CD4-positive, alpha-beta T cell (primary cell): ENCODE measurements around the gene MELTF. TPM values are rescaled to one million over a fixed set of nuclear protein-coding genes. Genes with fewer than 3 reads are reported as not detected.

ENCODE experiments used
- ATAC-seq: fragments of 200-7000 bp; cut with Tn5 transposase; one replicate; pipeline ENCODE4 v1.10.0; 2022; ENCODE audit warnings: mild to moderate bottlenecking; ENCODE audit not compliant: poor library complexity
- CTCF ChIA-PET: fragments of 350-600 bp; sonication (Branson Sonifier 250); formaldehyde crosslinking; loops from one replicate; lab custom pipeline; 2021; ENCODE audit warnings: antibody characterized with exemption, inconsistent platforms; lab: Charles Lee
- POLR2A ChIA-PET: fragments of 350-600 bp; sonication (Branson Sonifier 250); formaldehyde crosslinking; loops from one replicate; lab custom pipeline; 2021; ENCODE audit warnings: antibody characterized with exemption, inconsistent platforms; lab: Charles Lee
- DNase-seq, 14 experiments: peaks; one replicate each; pipeline ENCODE4 v3.0.0-alpha.2; 2013 to 2020; ENCODE audit warnings: mixed read lengths in 2 of 14
- H3K27ac ChIP-seq, 2 donors: one replicate each; pipeline versions ENCODE4 v1.5.1 to v1.7.0; 2013; ENCODE audit warnings: low read length in 2 of 2, low read depth in 1 of 2, mild to moderate bottlenecking in 1 of 2
- H3K27me3 ChIP-seq, 2 experiments: 1 replicate in 1 of 2; 2 replicates in 1 of 2; pipeline versions ENCODE4 v1.6.1 to v1.7.0; 2013; ENCODE audit warnings: low read length in 2 of 2, control low read depth in 1 of 2, mild to moderate bottlenecking in 1 of 2, moderate library complexity in 1 of 2; ENCODE audit not compliant: insufficient read depth in 2 of 2, control insufficient read depth in 1 of 2
- H3K36me3 ChIP-seq: one replicate; pipeline ENCODE4 v1.6.1; 2013; ENCODE audit warnings: low read length, control low read depth; ENCODE audit not compliant: insufficient read depth
- H3K4me1 ChIP-seq: one replicate; pipeline ENCODE4 v1.6.1; 2013; ENCODE audit warnings: low read length, control low read depth; ENCODE audit not compliant: insufficient read depth
- H3K4me3 ChIP-seq: one replicate; pipeline ENCODE4 v1.5.1; 2013; ENCODE audit warnings: mild to moderate bottlenecking, low read length, moderate library complexity
- H3K9me3 ChIP-seq, 2 experiments: 1 replicate in 1 of 2; 2 replicates in 1 of 2; pipeline versions ENCODE4 v1.6.1 to v1.7.0; 2013; ENCODE audit warnings: low read length in 2 of 2, mild to moderate bottlenecking in 2 of 2, control low read depth in 1 of 2, moderate library complexity in 1 of 2; ENCODE audit not compliant: control insufficient read depth in 1 of 2, insufficient read depth in 1 of 2
- H3K27ac Mint-ChIP-seq: one replicate; pipeline ENCODE4 v1.8.0; 2020; ENCODE audit warnings: mixed read lengths
- H3K27me3 Mint-ChIP-seq: one replicate; pipeline ENCODE4 v1.8.0; 2021; ENCODE audit warnings: mixed read lengths
- H3K36me3 Mint-ChIP-seq: one replicate; pipeline ENCODE4 v1.8.0; 2021; ENCODE audit warnings: low read depth, mixed read lengths
- H3K4me1 Mint-ChIP-seq: one replicate; pipeline ENCODE4 v1.8.0; 2021; ENCODE audit warnings: low read depth, mixed read lengths
- H3K4me3 Mint-ChIP-seq: one replicate; pipeline ENCODE4 v1.8.0; 2020; ENCODE audit warnings: mild to moderate bottlenecking, mixed read lengths
- H3K9me3 Mint-ChIP-seq: one replicate; pipeline ENCODE4 v1.8.0; 2020; ENCODE audit warnings: mixed read lengths
- CTCF ChIP-seq: fragments of 200-600 bp; IDR thresholded peaks from one replicate; pipeline ENCODE4 v1.8.0; 2022; ENCODE audit warnings: antibody characterized with exemption, mild to moderate bottlenecking
- intact Hi-C, 2 experiments: fragments of 100-400 bp; cut with DNase I in 1 of 2; cut with micrococcal nuclease in 1 of 2; formaldehyde crosslinking; loops; one replicate each; pipeline versions ENCODE4 v1.15.1 to v1.9.0; 2023 to 2025; cut with DNase I, micrococcal nuclease
- total RNA-seq, 174 experiments: library from RNA in 2 of 174; stranded (reverse) in 2 of 174; gene quantifications; one replicate each; pipeline ENCODE4 v1.2.3 and lab custom pipeline; 2021 to 2026

MELTF gene
- total RNA-seq, 2 experiments from 2014 or later = 0.89 to 1.2 TPM

- H3K27me3 ChIP-seq = peaks cover 0 to 2% of the 10 kb centered on the region in 2 experiments
- H3K27ac ChIP-seq = no peak overlapping the region
- Mint-ChIP-seq H3K27me3 (no peaks in the 10 kb centered on the region), H3K9me3 (no peaks in the 10 kb centered on the region), H3K4me1 (no peaks in the 10 kb centered on the region), H3K4me3 (no peak overlapping the region), H3K27ac (no peak overlapping the region), H3K36me3 (no peaks in the 10 kb centered on the region)
- no peak overlapping the region for H3K4me3 ChIP-seq
- ATAC-seq (no peak), DNase-seq (no peak)
- no peak for TF ChIP-seq CTCF
- ChIA-PET CTCF (no interaction called here), POLR2A (no interaction called here)
- peaks cover 29% of the 10 kb centered on the region for H3K4me1 ChIP-seq
- H3K9me3 ChIP-seq = no peaks in the 10 kb centered on the region
- intact Hi-C loops = no loop called here
- no peaks in the 10 kb centered on the region for H3K36me3 ChIP-seq
Measured at GRCh38 chr3:197026481-197026866, 3.1 kb downstream of the MELTF start.

GRCh38 chr3:197025736-197026480 lies 3.7 kb downstream of the MELTF start:
- ChIA-PET CTCF (no interaction called here), POLR2A (no interaction called here)
- ATAC-seq (no peak), DNase-seq (no peak)
- Mint-ChIP-seq H3K4me1 (no peaks in the 10 kb centered on the region), H3K27ac (no peak overlapping the region), H3K9me3 (no peaks in the 10 kb centered on the region), H3K27me3 (no peaks in the 10 kb centered on the region), H3K36me3 (no peaks in the 10 kb centered on the region), H3K4me3 (no peak overlapping the region)
- Histone ChIP-seq H3K27ac (no peak overlapping the region), H3K9me3 (no peaks in the 10 kb centered on the region), H3K27me3 (peaks cover 0 to 2% of the 10 kb centered on the region in 2 experiments), H3K36me3 (no peaks in the 10 kb centered on the region), H3K4me1 (peaks cover 26% of the 10 kb centered on the region), H3K4me3 (no peak overlapping the region)
- intact Hi-C loops = no loop called here
- no peak for TF ChIP-seq CTCF

GRCh38 chr3:197024881-197025735 lies 4.5 kb downstream of the MELTF start:
- ATAC-seq = no peak
- no peak for DNase-seq
- Mint-ChIP-seq H3K36me3 (no peaks in the 10 kb centered on the region), H3K27me3 (no peaks in the 10 kb centered on the region), H3K4me1 (no peaks in the 10 kb centered on the region), H3K4me3 (no peak overlapping the region), H3K27ac (no peak overlapping the region), H3K9me3 (no peaks in the 10 kb centered on the region)
- TF ChIP-seq CTCF = no peak
- H3K27me3 ChIP-seq = peaks cover 0 to 2% of the 10 kb centered on the region in 2 experiments
- ChIA-PET POLR2A (no interaction called here), CTCF (no interaction called here)
- no peak overlapping the region for H3K4me3 ChIP-seq
- intact Hi-C loops = no loop called here
- no peak overlapping the region for H3K27ac ChIP-seq
- H3K4me1 ChIP-seq = peaks cover 25% of the 10 kb centered on the region
- H3K36me3 ChIP-seq = no peaks in the 10 kb centered on the region
- no peaks in the 10 kb centered on the region for H3K9me3 ChIP-seq
